Endothelial cell of umbilical vein (primary cell): ENCODE data around the gene CAP2. TPM values are rescaled to one million over a fixed set of nuclear protein-coding genes. Genes with fewer than 3 reads are reported as not detected.
A peak's percentile ranks its signal among the peaks of the same experiment; 100 is the strongest.
"Not testable (repeated sequence)": the region's sequence is repeated elsewhere in the genome, so short reads cannot be mapped to it uniquely, and the experiment has no call there.

ENCODE experiments used
- BruUV-seq: library from RNA; stranded (reverse); fragments of 400-500 nt; replicated peaks from 2 replicates; lab custom pipeline; 2021; lab: Mats Ljungman, UMichigan
- CTCF ChIA-PET: fragments of 300-600, 350-600 bp; sonication (Branson Sonifier 250); formaldehyde crosslinking; loops from one replicate; lab custom pipeline; 2021; ENCODE audit warnings: antibody characterized with exemption, inconsistent platforms; lab: Charles Lee
- POLR2A ChIA-PET: fragments of 300-600, 350-600 bp; sonication (Branson Sonifier 250); formaldehyde crosslinking; loops from one replicate; lab custom pipeline; 2021; ENCODE audit warnings: antibody characterized with exemption, inconsistent platforms; lab: Charles Lee
- DNase-seq: peaks from one replicate; pipeline ENCODE4 v3.0.0-alpha.2; 2011; ENCODE audit warnings: low read depth, low spot score
- FAIRE-seq: peaks from 2 replicates; lab custom pipeline; 2011; peaks lifted over from hg19 to GRCh38; lab: Jason Lieb, UNC
- H2AFZ ChIP-seq: 2 replicates; pipeline ENCODE4 v1.6.0; 2012; ENCODE audit warnings: low read depth, low read length, control low read depth, inconsistent platforms
- H3K27ac ChIP-seq: 2 replicates; pipeline ENCODE4 v1.5.1; 2011; ENCODE audit warnings: low read depth, mild to moderate bottlenecking, control low read depth, low read length, moderate library complexity; ENCODE audit not compliant: insufficient read depth
- H3K27me3 ChIP-seq, 2 experiments: 2 replicates each; pipeline versions ENCODE4 v1.6.0 to v1.6.1; 2011; ENCODE audit warnings: low read length in 2 of 2, mixed read lengths in 1 of 2; ENCODE audit not compliant: control insufficient read depth in 2 of 2, insufficient read depth in 2 of 2
- H3K36me3 ChIP-seq, 2 experiments: 2 replicates in 1 of 2; 3 replicates in 1 of 2; pipeline ENCODE4 v1.5.1; 2011; ENCODE audit warnings: low read length in 2 of 2, mild to moderate bottlenecking in 1 of 2, moderate library complexity in 1 of 2; ENCODE audit not compliant: control insufficient read depth in 2 of 2, insufficient read depth in 2 of 2; ENCODE audit errors: extremely low read depth in 1 of 2
- H3K4me1 ChIP-seq: 3 replicates; pipeline ENCODE4 v1.5.1; 2011; ENCODE audit warnings: mild to moderate bottlenecking, low read length; ENCODE audit not compliant: control insufficient read depth, insufficient read depth; ENCODE audit errors: extremely low read depth
- H3K4me2 ChIP-seq: 2 replicates; pipeline ENCODE4 v1.6.1; 2011; ENCODE audit warnings: low read length, control low read depth, mixed read lengths; ENCODE audit not compliant: insufficient read depth
- H3K4me3 ChIP-seq, 3 experiments: fragments of 200-600 bp in 1 of 3; sonication (generic), shearing (Covaris generic) in 1 of 3; replicated peaks in 1 of 3; 2 replicates each; pipeline ENCODE4 v1.5.1; 2011 to 2016; ENCODE audit warnings: control low read depth in 3 of 3, low read length in 3 of 3, mild to moderate bottlenecking in 2 of 3, inconsistent platforms in 1 of 3, low read depth in 1 of 3, moderate library complexity in 1 of 3; ENCODE audit not compliant: insufficient read depth in 1 of 3
- H3K79me2 ChIP-seq: 2 replicates; pipeline ENCODE4 v1.6.0; 2012; ENCODE audit warnings: low read length, inconsistent platforms; ENCODE audit not compliant: control insufficient read depth, insufficient read depth
- H3K9ac ChIP-seq: replicated peaks from 2 replicates; pipeline ENCODE3; 2011; ENCODE audit warnings: low read length, control low read depth; ENCODE audit not compliant: insufficient read depth; ENCODE audit errors: extremely low read depth
- H3K9me1 ChIP-seq: replicated peaks from 3 replicates; pipeline ENCODE4 v1.6.0; 2011; ENCODE audit warnings: mild to moderate bottlenecking, low read length; ENCODE audit not compliant: control insufficient read depth, insufficient read depth; ENCODE audit errors: extremely low read depth
- H3K9me3 ChIP-seq: replicated peaks from 2 replicates; pipeline ENCODE4 v1.5.1; 2012; ENCODE audit warnings: low read length, inconsistent platforms; ENCODE audit not compliant: control insufficient read depth, insufficient read depth
- H4K20me1 ChIP-seq: replicated peaks from 2 replicates; pipeline ENCODE3; 2011; ENCODE audit warnings: mild to moderate bottlenecking, low read length; ENCODE audit not compliant: control insufficient read depth, insufficient read depth; ENCODE audit errors: extremely low read depth
- CTCF ChIP-seq, 2 donors: IDR thresholded peaks; 1 replicate in 1 of 2; 2 replicates in 1 of 2; pipeline ENCODE4 v1.5.1; 2011; ENCODE audit warnings: low read length in 2 of 2, mild to moderate bottlenecking in 2 of 2, moderate library complexity in 2 of 2, control low read depth in 1 of 2, inconsistent platforms in 1 of 2, low read depth in 1 of 2; ENCODE audit not compliant: insufficient read depth in 1 of 2; ENCODE audit errors: extremely low read depth in 1 of 2
- EZH2 ChIP-seq: IDR thresholded peaks from 2 replicates; pipeline ENCODE4 v1.6.1; 2012; ENCODE audit warnings: borderline replicate concordance, low read depth, mild to moderate bottlenecking, moderate library complexity, low read length, inconsistent platforms; ENCODE audit not compliant: severe bottlenecking
- FOS ChIP-seq: IDR thresholded peaks from 2 replicates; pipeline ENCODE4 v1.6.1; 2011; ENCODE audit warnings: mild to moderate bottlenecking, low read length, moderate library complexity, borderline replicate concordance; ENCODE audit not compliant: insufficient read depth
- GATA2 ChIP-seq: IDR thresholded peaks from 2 replicates; pipeline ENCODE4 v1.7.0; 2011; ENCODE audit warnings: low read depth, mild to moderate bottlenecking, moderate library complexity, mixed read lengths, low read length; ENCODE audit not compliant: insufficient read length, insufficient read depth
- JUN ChIP-seq: IDR thresholded peaks from 2 replicates; pipeline ENCODE4 v1.6.1; 2011; ENCODE audit warnings: borderline replicate concordance, low read depth; ENCODE audit not compliant: insufficient read length, insufficient read depth
- MYC ChIP-seq: IDR thresholded peaks from one replicate; pipeline ENCODE4 v1.6.1; 2011; ENCODE audit warnings: mild to moderate bottlenecking, low read depth, low read length
- POLR2A ChIP-seq: IDR thresholded peaks from 2 replicates; pipeline ENCODE4 v1.6.1; 2012; ENCODE audit warnings: low read depth, mild to moderate bottlenecking, control low read depth, low read length
- POLR2AphosphoS5 ChIP-seq: IDR thresholded peaks from 2 replicates; pipeline ENCODE4 v1.6.1; 2012; ENCODE audit warnings: low read depth, mild to moderate bottlenecking, control low read depth, low read length, moderate library complexity; ENCODE audit not compliant: insufficient read depth
- dilution Hi-C: fragments of 300-500 bp; cut with MboI; formaldehyde crosslinking; loops from one replicate; pipeline ENCODE4 v1.15.0; 2019; ENCODE audit warnings: low sequenced_read_pairs; ENCODE audit not compliant: extremely low pct_ligation_motif_present
- intact Hi-C: fragments of 100-400 bp; cut with micrococcal nuclease; formaldehyde crosslinking; loops from one replicate; pipeline ENCODE4 v1.10.0; 2022
- polyA plus RNA-seq, 4 experiments: library from polyadenylated mRNA; depleted of rRNA in 3 of 4; stranded (reverse) in 3 of 4; unstranded in 1 of 4; fragments of >200 nt; gene quantifications; 2 replicates each; pipeline versions ENCODE4 v1.2.1 to v1.2.3, GENCODE V29; 2011 to 2012; ENCODE audit warnings: missing spikeins in 1 of 4
- total RNA-seq: library from RNA; stranded (reverse); gene quantifications from 2 replicates; pipeline ENCODE4 v1.2.3, GENCODE V29; 2021
- TF ChIP-seq, protein P1 (sequence below): IDR thresholded peaks from 2 replicates; pipeline ENCODE4 v1.6.1; 2011; ENCODE audit not compliant: insufficient read depth, insufficient read length

Gene CAP2
- total and polyA plus RNA-seq, 2 donors (not counting 3 experiments of a cell fraction or from before 2014, with no cell fraction given), result 12.2 to 21.3 TPM

- no peaks in the 10 kb centered on the region for H3K9me1 ChIP-seq
- ChIA-PET POLR2A (no interaction called here), CTCF (interaction anchor here (0.7 kb wide), 1 partner anchor 12 kb away, joined by 4 read pairs; no protein-coding TSS in a partner anchor)
- H3K79me2 ChIP-seq, result no peaks in the 10 kb centered on the region
- no peak overlapping the region for H3K27ac ChIP-seq
- H3K9ac ChIP-seq, result no peak overlapping the region
- no peak for TF ChIP-seq JUN
- TF ChIP-seq POLR2AphosphoS5, result no peak
- TF ChIP-seq EZH2, result no peak
- no peak for TF ChIP-seq FOS
- TF ChIP-seq GATA2, result no peak
- TF ChIP-seq, protein P1, sequence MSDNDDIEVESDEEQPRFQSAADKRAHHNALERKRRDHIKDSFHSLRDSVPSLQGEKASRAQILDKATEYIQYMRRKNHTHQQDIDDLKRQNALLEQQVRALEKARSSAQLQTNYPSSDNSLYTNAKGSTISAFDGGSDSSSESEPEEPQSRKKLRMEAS, result no peak
- TF ChIP-seq MYC, result no peak
- TF ChIP-seq CTCF (IDR thresholded peaks at IDR 0.05; ENCODE audit: extremely low read depth in 1 of 2, insufficient read depth in 1 of 2, low read depth in 1 of 2, low read length in 2 of 2), result no peak
- no peak for TF ChIP-seq POLR2A
- H3K9me3 ChIP-seq, result no peaks in the 10 kb centered on the region
- DNase-seq, result peak; percentile 63
- H4K20me1 ChIP-seq, result no peaks in the 10 kb centered on the region
- H3K27me3 ChIP-seq, result no peaks in the 10 kb centered on the region
- no TSS peak for BruUV-seq
- H3K36me3 ChIP-seq, result no peaks in the 10 kb centered on the region
- no peak overlapping the region for H3K4me3 ChIP-seq
- no peak overlapping the region for H2AFZ ChIP-seq
- no peak overlapping the region for H3K4me2 ChIP-seq
- peaks cover 10% of the 10 kb centered on the region for H3K4me1 ChIP-seq
- intact Hi-C loops, result no loop called here
- no peak for FAIRE-seq
- dilution Hi-C loops, result no loop called here
These were observed 4.4 kb downstream of the CAP2 start for GRCh38 chr6:17397764-17398194.

- H3K4me2 ChIP-seq, result not testable (repeated sequence)
These were observed 12.0 kb downstream of the CAP2 start for GRCh38 chr6:17405181-17405943.

More at GRCh38 chr6:17405181-17405943, 12.0 kb downstream of the CAP2 start:
- H3K27me3 ChIP-seq, DNase-seq, H3K9ac ChIP-seq, FAIRE-seq, H3K9me3 ChIP-seq, H3K4me1 ChIP-seq, CTCF ChIA-PET, dilution Hi-C loops, H3K9me1 ChIP-seq, H3K36me3 ChIP-seq, BruUV-seq, H4K20me1 ChIP-seq, H2AFZ ChIP-seq, intact Hi-C loops, H3K79me2 ChIP-seq, H3K27ac ChIP-seq, H3K4me3 ChIP-seq, POLR2A ChIA-PET: not testable (repeated sequence)
